Neural crest cell (in vitro differentiated cells): ENCODE data around the gene DLEC1. TPM values are rescaled to one million over a fixed set of nuclear protein-coding genes. Genes with fewer than 3 reads are reported as not detected.

Source experiments
- DNase-seq: peaks from one replicate; pipeline ENCODE4 v3.0.0; 2021; ENCODE audit warnings: low read depth, mixed read lengths, low spot score
- H3K27ac Mint-ChIP-seq: one replicate; pipeline ENCODE4 v1.8.0; 2021; ENCODE audit warnings: mild to moderate bottlenecking, mixed read lengths; ENCODE audit not compliant: unreplicated experiment
- H3K27me3 Mint-ChIP-seq: 2 replicates; pipeline ENCODE4 v1.8.0; 2021; ENCODE audit warnings: low read depth, mild to moderate bottlenecking, mixed read lengths
- H3K36me3 Mint-ChIP-seq: 2 replicates; pipeline ENCODE4 v1.8.0; 2021; ENCODE audit warnings: low read depth, mild to moderate bottlenecking, mixed read lengths
- H3K4me1 Mint-ChIP-seq: 2 replicates; pipeline ENCODE4 v1.8.0; 2021; ENCODE audit warnings: mixed read lengths
- H3K4me3 Mint-ChIP-seq: one replicate; pipeline ENCODE4 v1.8.0; 2021; ENCODE audit warnings: mild to moderate bottlenecking, mixed read lengths
- H3K9me3 Mint-ChIP-seq: 2 replicates; pipeline ENCODE4 v1.8.0; 2021; ENCODE audit warnings: mixed read lengths
- total RNA-seq: library from RNA; stranded (reverse); gene quantifications from 2 replicates; pipeline ENCODE4 v1.2.1, GENCODE V29; 2021
- TF ChIP-seq, protein P1 (sequence below): fragments of 200-600 bp; sonication (generic); conservative IDR thresholded peaks from 2 replicates; pipeline ENCODE4 v1.5.0; 2021; ENCODE audit warnings: antibody characterized with exemption, mild to moderate bottlenecking

The DLEC1 gene
- total RNA-seq, 1 donor from 2014 or later = 1.3 TPM

DNA sequence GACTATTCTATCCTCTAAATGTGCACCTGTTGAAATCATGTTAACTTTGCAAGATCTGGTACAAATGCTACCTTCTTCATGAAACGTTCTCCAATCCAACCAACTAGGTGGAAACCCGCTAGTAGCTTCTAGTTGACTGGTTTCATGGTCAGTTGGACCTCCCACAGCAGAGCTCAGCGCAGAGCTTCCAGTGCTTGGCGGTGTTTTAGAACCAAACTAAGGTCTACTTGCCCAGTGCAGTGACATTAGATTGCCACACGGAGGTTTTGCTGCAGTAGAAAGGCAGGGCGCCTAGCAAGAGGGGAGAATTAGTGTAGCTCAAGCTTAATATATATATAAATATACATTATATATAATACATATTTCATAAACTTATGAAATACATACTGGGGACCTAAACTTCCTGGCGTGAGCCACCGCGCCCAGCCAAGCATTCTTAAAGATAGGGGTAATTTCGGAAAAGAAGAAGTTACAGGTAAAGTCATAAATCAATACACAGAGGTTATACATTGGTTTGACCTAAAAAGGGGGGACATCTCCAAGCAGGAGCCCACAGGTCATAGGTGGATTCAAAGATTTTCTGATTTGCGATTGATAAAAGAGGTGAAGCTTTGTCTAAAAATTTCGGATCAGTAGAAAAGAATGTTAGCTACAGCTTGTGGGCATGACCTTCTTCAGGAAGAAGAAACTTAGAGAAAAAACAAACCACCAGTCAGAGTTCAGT lies 124.3 kb downstream of the DLEC1 start:
- Mint-ChIP-seq H3K4me1 (peaks cover 33% of the 10 kb centered on the region), H3K27ac (no peak overlapping the region), H3K27me3 (no peaks in the 10 kb centered on the region), H3K9me3 (peaks cover 2% of the 10 kb centered on the region), H3K4me3 (peak overlapping the region; percentile 100), H3K36me3 (no peaks in the 10 kb centered on the region)
- no peak for DNase-seq
- TF ChIP-seq, protein P1, sequence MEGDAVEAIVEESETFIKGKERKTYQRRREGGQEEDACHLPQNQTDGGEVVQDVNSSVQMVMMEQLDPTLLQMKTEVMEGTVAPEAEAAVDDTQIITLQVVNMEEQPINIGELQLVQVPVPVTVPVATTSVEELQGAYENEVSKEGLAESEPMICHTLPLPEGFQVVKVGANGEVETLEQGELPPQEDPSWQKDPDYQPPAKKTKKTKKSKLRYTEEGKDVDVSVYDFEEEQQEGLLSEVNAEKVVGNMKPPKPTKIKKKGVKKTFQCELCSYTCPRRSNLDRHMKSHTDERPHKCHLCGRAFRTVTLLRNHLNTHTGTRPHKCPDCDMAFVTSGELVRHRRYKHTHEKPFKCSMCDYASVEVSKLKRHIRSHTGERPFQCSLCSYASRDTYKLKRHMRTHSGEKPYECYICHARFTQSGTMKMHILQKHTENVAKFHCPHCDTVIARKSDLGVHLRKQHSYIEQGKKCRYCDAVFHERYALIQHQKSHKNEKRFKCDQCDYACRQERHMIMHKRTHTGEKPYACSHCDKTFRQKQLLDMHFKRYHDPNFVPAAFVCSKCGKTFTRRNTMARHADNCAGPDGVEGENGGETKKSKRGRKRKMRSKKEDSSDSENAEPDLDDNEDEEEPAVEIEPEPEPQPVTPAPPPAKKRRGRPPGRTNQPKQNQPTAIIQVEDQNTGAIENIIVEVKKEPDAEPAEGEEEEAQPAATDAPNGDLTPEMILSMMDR = peak; percentile 23

DNA sequence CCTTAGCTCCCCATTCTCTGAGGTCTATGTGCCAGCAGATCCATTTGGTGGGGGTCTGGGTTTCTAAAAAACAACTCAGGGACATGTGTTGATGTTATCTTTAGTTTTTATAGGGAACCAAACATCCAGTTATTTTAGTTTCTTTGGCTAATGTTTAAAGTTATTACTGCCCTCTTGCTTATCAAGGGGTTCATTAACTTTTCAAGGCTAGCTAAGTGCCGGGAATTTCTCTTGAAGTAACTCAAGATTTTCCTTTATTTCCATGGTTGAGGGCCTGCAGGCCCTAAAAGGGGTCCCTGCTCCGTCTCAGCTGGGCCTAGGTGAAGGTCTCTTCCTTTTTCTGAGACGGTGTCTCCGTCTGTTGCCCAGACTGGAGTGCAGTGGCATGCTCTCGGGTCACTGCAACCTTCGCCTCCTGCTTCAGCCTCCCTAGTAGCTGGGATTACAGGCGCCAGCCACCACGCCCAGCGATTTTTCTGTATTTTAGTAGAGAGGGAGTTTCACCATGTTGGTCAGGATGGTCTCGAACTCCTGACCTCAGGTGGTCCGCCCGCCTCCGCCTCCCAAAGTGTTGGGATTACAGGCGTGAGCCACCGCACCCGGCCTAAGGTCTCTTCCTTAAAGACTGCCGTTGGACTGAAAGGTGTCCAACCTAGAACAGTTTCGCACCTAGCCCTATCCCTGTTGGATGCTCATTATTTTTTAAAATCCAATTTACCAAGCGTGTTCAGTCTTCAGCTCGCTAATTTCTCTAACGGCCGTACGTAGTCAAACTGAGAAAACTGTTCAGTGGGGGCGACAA lies 125.0 kb downstream of the DLEC1 start:
- TF ChIP-seq, protein P1 = no peak
- Mint-ChIP-seq H3K4me3 (peak overlapping the region; percentile 100), H3K36me3 (no peaks in the 10 kb centered on the region), H3K9me3 (peaks cover 2% of the 10 kb centered on the region), H3K27me3 (no peaks in the 10 kb centered on the region), H3K4me1 (peaks cover 38% of the 10 kb centered on the region), H3K27ac (peak overlapping the region; percentile 100)
- DNase-seq = no peak

DNA sequence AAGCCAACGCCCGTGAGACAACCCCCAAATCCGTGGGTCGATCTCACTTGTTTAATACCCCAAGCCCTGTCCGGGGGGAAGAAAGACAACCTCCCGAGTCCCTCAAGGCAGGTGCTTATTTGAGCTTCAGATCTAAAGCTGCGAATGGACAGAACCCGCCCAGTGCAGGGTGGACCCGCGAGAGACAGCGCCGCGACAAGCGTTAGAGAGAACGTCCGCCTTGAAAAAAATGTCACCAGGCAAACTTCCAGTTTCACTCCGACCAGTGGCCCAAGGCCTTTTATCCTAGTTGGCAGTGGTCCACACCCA lies 125.6 kb downstream of the DLEC1 start:
- Mint-ChIP-seq H3K9me3 (peaks cover 2% of the 10 kb centered on the region), H3K4me3 (peak overlapping the region; percentile 100), H3K27ac (peak overlapping the region; percentile 100), H3K4me1 (peaks cover 38% of the 10 kb centered on the region), H3K36me3 (no peaks in the 10 kb centered on the region), H3K27me3 (no peaks in the 10 kb centered on the region)
- DNase-seq = no peak
- TF ChIP-seq, protein P1 = no peak

DNA sequence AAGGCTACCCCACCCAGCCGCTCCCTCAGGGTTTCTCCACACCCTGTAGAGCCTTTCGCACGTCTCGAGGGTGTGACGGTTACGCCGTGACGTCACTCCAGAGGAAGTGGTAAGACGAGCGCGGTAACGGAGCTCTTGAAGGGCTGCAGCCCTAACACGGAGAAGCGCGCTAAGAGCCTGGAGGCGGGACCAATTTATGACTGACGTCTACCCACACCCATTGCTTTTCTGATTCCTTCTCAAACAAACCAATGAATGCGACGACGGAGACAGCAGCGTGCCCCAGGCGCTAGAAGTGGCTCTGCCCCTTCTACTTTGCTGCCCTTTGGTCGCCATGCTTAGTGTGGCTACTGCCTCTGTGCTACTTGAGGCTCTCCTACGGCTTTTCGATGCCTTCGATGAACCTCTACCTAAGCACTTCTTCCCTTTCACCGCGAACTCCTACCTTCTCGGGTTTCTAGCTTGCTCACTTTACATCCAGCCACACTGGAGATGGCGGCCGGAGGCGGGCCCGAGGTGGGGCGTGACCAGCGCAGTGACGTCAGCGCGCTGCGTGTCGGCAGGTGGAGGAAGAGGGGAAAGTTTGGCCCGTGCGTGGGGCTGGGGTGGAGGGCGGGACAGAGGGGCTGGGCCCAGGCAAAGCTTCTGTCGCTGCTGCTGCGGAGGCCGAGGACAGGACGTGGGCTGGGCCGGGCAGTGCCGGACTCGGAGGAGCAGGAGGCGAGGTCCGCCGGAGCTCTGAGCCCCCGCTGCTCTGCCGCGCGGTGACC lies 126.1 kb downstream of the DLEC1 start, which contains the start of gene OXSR1:
Gene OXSR1 (plus strand): TSS at position 586 of the 770 bp plus-strand sequence. CDS start 340 bp downstream, outside the sequence.
- H3K27me3 Mint-ChIP-seq = no peaks in the 10 kb centered on the region
- no peaks in the 10 kb centered on the region for H3K36me3 Mint-ChIP-seq
- peak within 1 kb of the TSS; percentile 100 for H3K4me3 Mint-ChIP-seq
- no peaks in the 10 kb centered on the region for H3K9me3 Mint-ChIP-seq
- peak within 1 kb of the TSS; percentile 100 for H3K27ac Mint-ChIP-seq
- peak; percentile 88 for DNase-seq
- H3K4me1 Mint-ChIP-seq = peaks cover 38% of the 10 kb centered on the region
- TF ChIP-seq, protein P1 = no peak

DNA sequence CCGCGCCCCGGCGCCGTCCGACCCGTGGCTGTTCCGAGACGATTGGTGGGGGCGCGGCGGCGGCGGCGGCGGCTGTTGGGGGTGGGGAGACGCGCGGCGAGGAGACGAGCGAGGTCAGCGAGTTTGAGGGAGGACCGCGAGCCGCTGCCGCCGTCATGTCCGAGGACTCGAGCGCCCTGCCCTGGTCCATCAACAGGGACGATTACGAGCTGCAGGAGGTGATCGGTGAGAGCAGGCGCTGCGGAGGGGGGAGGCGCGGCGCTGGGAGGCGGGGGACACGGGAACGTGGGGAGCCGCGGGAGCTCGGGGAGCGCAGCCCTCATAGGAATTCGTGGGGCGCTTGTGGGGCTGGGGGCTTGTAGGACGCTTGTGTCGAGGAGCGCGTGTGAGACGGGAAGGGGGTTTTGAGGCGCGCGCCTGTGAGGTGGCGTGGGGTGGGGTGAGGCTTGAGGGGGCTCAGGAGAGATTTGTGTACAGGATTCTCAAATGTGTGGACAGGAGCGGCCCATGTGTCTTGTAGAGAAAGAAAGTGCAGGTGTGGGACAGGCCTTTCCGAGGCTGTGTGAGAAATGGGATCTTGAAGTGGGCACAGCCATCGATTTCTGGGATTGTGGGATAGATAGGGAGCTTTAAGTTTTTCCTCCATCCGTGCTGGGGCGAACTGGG lies 126.8 kb downstream of the DLEC1 start:
- Mint-ChIP-seq H3K36me3 (no peaks in the 10 kb centered on the region), H3K9me3 (no peaks in the 10 kb centered on the region), H3K27me3 (no peaks in the 10 kb centered on the region), H3K27ac (peak overlapping the region; percentile 95), H3K4me3 (peak overlapping the region; percentile 100), H3K4me1 (peaks cover 38% of the 10 kb centered on the region)
- TF ChIP-seq, protein P1 = no peak
- DNase-seq = no peak
